HG03520 (cell line): ENCODE data around the gene MALSU1.
"Not testable (repeated sequence)": the region's sequence is repeated elsewhere in the genome, so short reads cannot be mapped to it uniquely, and the experiment has no call there.

Experiments
- ATAC-seq: cut with Tn5 transposase; IDR thresholded peaks from one replicate; pipeline ENCODE4 v1.9.1; 2021; ENCODE audit warnings: mild to moderate bottlenecking, moderate library complexity; ENCODE audit not compliant: unreplicated experiment

Gene MALSU1

GRCh38 chr7:23285657-23286646 lies 13.2 kb upstream of the MALSU1 start:
- ATAC-seq: no peak

- no peak for ATAC-seq
Observed at GRCh38 chr7:23287612-23288011, 11.5 kb upstream of the MALSU1 start.

- no peak for ATAC-seq
Observed at GRCh38 chr7:23290993-23291392, 8.1 kb upstream of the MALSU1 start.

- no peak for ATAC-seq
Observed at GRCh38 chr7:23291957-23292560, 7.1 kb upstream of the MALSU1 start.

GRCh38 chr7:23292623-23293022 lies 6.5 kb upstream of the MALSU1 start:
- ATAC-seq: no peak

GRCh38 chr7:23293500-23294073 lies 5.6 kb upstream of the MALSU1 start:
- ATAC-seq: no peak

GRCh38 chr7:23294549-23295400 lies 4.4 kb upstream of the MALSU1 start:
- no peak for ATAC-seq

GRCh38 chr7:23295401-23295697 lies 3.8 kb upstream of the MALSU1 start:
- ATAC-seq: no peak

GRCh38 chr7:23298141-23298881 lies 828 bp upstream of the MALSU1 start:
- no peak for ATAC-seq

GRCh38 chr7:23299770-23300300 lies 696 bp downstream of the MALSU1 start:
- no peak for ATAC-seq

GRCh38 chr7:23306936-23307521 lies 7.9 kb downstream of the MALSU1 start:
- no peak for ATAC-seq

GRCh38 chr7:23308754-23309153 lies 9.6 kb downstream of the MALSU1 start:
- ATAC-seq: no peak

- not testable (repeated sequence) for ATAC-seq
Observed at GRCh38 chr7:23312141-23312540, 13.0 kb downstream of the MALSU1 start.

GRCh38 chr7:23315366-23315765 lies 16.2 kb downstream of the MALSU1 start:
- ATAC-seq: no peak

GRCh38 chr7:23331132-23331531 lies 32.0 kb downstream of the MALSU1 start:
- ATAC-seq: no peak

- ATAC-seq: no peak
Observed at GRCh38 chr7:23332193-23332592, 33.1 kb downstream of the MALSU1 start.

GRCh38 chr7:23332910-23333612 lies 33.9 kb downstream of the MALSU1 start:
- ATAC-seq: no peak

GRCh38 chr7:23333671-23334246 lies 34.6 kb downstream of the MALSU1 start:
- ATAC-seq: no peak
